Activated CD4-positive, alpha-beta T cell treated with anti-CD3 and anti-CD28 coated beads for 36 hours (primary cell): Measurements from ENCODE around the gene ETFDH. TPM values are rescaled to one million over a fixed set of nuclear protein-coding genes. Genes with fewer than 3 reads are reported as not detected.
"Not testable (repeated sequence)": the region's sequence is repeated elsewhere in the genome, so short reads cannot be mapped to it uniquely, and the experiment has no call there.

Experiments used
- ATAC-seq: fragments of 200-7000 bp; cut with Tn5 transposase; one replicate; pipeline ENCODE4 v1.10.0; 2021; ENCODE audit warnings: mild to moderate bottlenecking, moderate library complexity
- CTCF ChIA-PET: fragments of 350-600 bp; sonication (Branson Sonifier 250); formaldehyde crosslinking; loops from one replicate; lab custom pipeline; 2021; ENCODE audit warnings: antibody characterized with exemption; lab: Charles Lee
- POLR2A ChIA-PET: fragments of 350-600 bp; sonication (Branson Sonifier 250); formaldehyde crosslinking; loops from one replicate; lab custom pipeline; 2021; ENCODE audit warnings: antibody characterized with exemption, inconsistent platforms; lab: Charles Lee
- DNase-seq: peaks from one replicate; pipeline ENCODE4 v3.0.0-alpha.2; 2020
- H3K27ac Mint-ChIP-seq: one replicate; pipeline ENCODE4 v1.8.0; 2021; ENCODE audit warnings: mixed read lengths
- H3K27me3 Mint-ChIP-seq: one replicate; pipeline ENCODE4 v1.8.0; 2021; ENCODE audit warnings: mixed read lengths
- H3K36me3 Mint-ChIP-seq: one replicate; pipeline ENCODE4 v1.8.0; 2021; ENCODE audit warnings: low read depth, mixed read lengths
- H3K4me1 Mint-ChIP-seq: one replicate; pipeline ENCODE4 v1.8.0; 2021; ENCODE audit warnings: mixed read lengths
- H3K4me3 Mint-ChIP-seq: one replicate; pipeline ENCODE4 v1.8.0; 2021; ENCODE audit warnings: mild to moderate bottlenecking, moderate library complexity, mixed read lengths
- H3K9me3 Mint-ChIP-seq: one replicate; pipeline ENCODE4 v1.8.0; 2021; ENCODE audit warnings: low read depth, mixed read lengths
- intact Hi-C, 2 experiments: fragments of 100-400 bp; cut with DNase I in 1 of 2; cut with micrococcal nuclease in 1 of 2; formaldehyde crosslinking; loops; one replicate each; pipeline versions ENCODE4 v1.14.2 to v1.15.1; 2022 to 2024; cut with DNase I, micrococcal nuclease
- total RNA-seq, 2 experiments: library from RNA; stranded (reverse); gene quantifications; one replicate each; pipeline ENCODE4 v1.2.3, GENCODE V29; 2021

ETFDH gene
- total RNA-seq, 2 experiments from 2014 or later = 39.5 to 46.9 TPM

GRCh38 chr4:158663255-158663654, 8.8 kb upstream of the ETFDH start:
- H3K27ac Mint-ChIP-seq, H3K4me1 Mint-ChIP-seq, CTCF ChIA-PET, intact Hi-C loops, H3K36me3 Mint-ChIP-seq, H3K9me3 Mint-ChIP-seq, DNase-seq, H3K4me3 Mint-ChIP-seq, H3K27me3 Mint-ChIP-seq, ATAC-seq, POLR2A ChIA-PET: not testable (repeated sequence)

- intact Hi-C loops, ATAC-seq, H3K27ac Mint-ChIP-seq, POLR2A ChIA-PET, H3K36me3 Mint-ChIP-seq, H3K9me3 Mint-ChIP-seq, DNase-seq, H3K4me3 Mint-ChIP-seq, H3K27me3 Mint-ChIP-seq, H3K4me1 Mint-ChIP-seq: not testable (repeated sequence)
- CTCF ChIA-PET = interaction anchor here (0.6 kb wide), 2 partner anchors 11 to 543 kb away, joined by 3 to 4 read pairs; no protein-coding TSS in a partner anchor
Measured at GRCh38 chr4:158663707-158664625, 8.1 kb upstream of the ETFDH start.

- POLR2A ChIA-PET = no interaction called here
- no peak overlapping the region for H3K27ac Mint-ChIP-seq
- H3K27me3 Mint-ChIP-seq = no peaks in the 10 kb centered on the region
- no peak overlapping the region for H3K4me3 Mint-ChIP-seq
- H3K9me3 Mint-ChIP-seq = no peaks in the 10 kb centered on the region
- H3K4me1 Mint-ChIP-seq = peaks cover 5% of the 10 kb centered on the region
- ATAC-seq = no peak
- intact Hi-C loops = no loop called here
- DNase-seq = no peak
- CTCF ChIA-PET = interaction anchor here (0.6 to 1.0 kb wide), 2 partner anchors 11 to 99 kb away, joined by 3 to 4 read pairs; no protein-coding TSS in a partner anchor
- peaks cover 11% of the 10 kb centered on the region for H3K36me3 Mint-ChIP-seq
Measured at GRCh38 chr4:158664806-158665205, 7.3 kb upstream of the ETFDH start.

GRCh38 chr4:158666892-158667291, 5.2 kb upstream of the ETFDH start:
- H3K27ac Mint-ChIP-seq = no peak overlapping the region
- H3K4me1 Mint-ChIP-seq = peaks cover 15% of the 10 kb centered on the region
- H3K4me3 Mint-ChIP-seq = no peak overlapping the region
- ATAC-seq (no peak), DNase-seq (no peak)
- CTCF ChIA-PET = interaction anchor here (0.9 to 1.2 kb wide), 2 partner anchors 48 to 537 kb away, joined by 3 to 4 read pairs; no protein-coding TSS in a partner anchor
- H3K36me3 Mint-ChIP-seq = peaks cover 13% of the 10 kb centered on the region
- intact Hi-C loops = no loop called here
- H3K9me3 Mint-ChIP-seq = no peaks in the 10 kb centered on the region
- POLR2A ChIA-PET = interaction anchor here (0.5 kb wide), 1 partner anchor 44 kb away, joined by 3 read pairs; no protein-coding TSS in a partner anchor
- no peaks in the 10 kb centered on the region for H3K27me3 Mint-ChIP-seq

- intact Hi-C loops = no loop called here
- ATAC-seq = no peak
- H3K9me3 Mint-ChIP-seq = no peaks in the 10 kb centered on the region
- CTCF ChIA-PET = interaction anchor here (0.7 to 1.2 kb wide), 3 partner anchors 13 to 536 kb away, joined by 3 to 4 read pairs (median 4); no protein-coding TSS in a partner anchor
- peak; percentile 40 for DNase-seq
- peaks cover 13% of the 10 kb centered on the region for H3K36me3 Mint-ChIP-seq
- POLR2A ChIA-PET = no interaction called here
- H3K27ac Mint-ChIP-seq = no peak overlapping the region
- no peak overlapping the region for H3K4me3 Mint-ChIP-seq
- peaks cover 16% of the 10 kb centered on the region for H3K4me1 Mint-ChIP-seq
- H3K27me3 Mint-ChIP-seq = no peaks in the 10 kb centered on the region
Measured at GRCh38 chr4:158667651-158668198, 4.4 kb upstream of the ETFDH start.

- H3K4me1 Mint-ChIP-seq = peaks cover 18% of the 10 kb centered on the region
- H3K9me3 Mint-ChIP-seq = no peaks in the 10 kb centered on the region
- ATAC-seq (no peak), DNase-seq (no peak)
- intact Hi-C loops = no loop called here
- H3K36me3 Mint-ChIP-seq = peaks cover 13% of the 10 kb centered on the region
- H3K27me3 Mint-ChIP-seq = no peaks in the 10 kb centered on the region
- CTCF ChIA-PET = interaction anchor here (0.7 to 1.1 kb wide), 6 partner anchors 11 to 523 kb away, joined by 3 to 4 read pairs (median 3); no protein-coding TSS in a partner anchor
- POLR2A ChIA-PET = no interaction called here
- H3K27ac Mint-ChIP-seq = no peak overlapping the region
- H3K4me3 Mint-ChIP-seq = no peak overlapping the region
Measured at GRCh38 chr4:158669310-158669709, 2.8 kb upstream of the ETFDH start.

GRCh38 chr4:158670975-158671664, 976 bp upstream of the ETFDH start:
- ChIA-PET POLR2A (interaction anchor here (0.6 kb wide), 1 partner anchor 54 kb away, joined by 3 read pairs; no protein-coding TSS in a partner anchor), CTCF (interaction anchor here (0.7 to 1.4 kb wide), 7 partner anchors 29 to 531 kb away, joined by 3 to 4 read pairs (median 3); partner anchors contain the start of gene FNIP2)
- H3K4me1 Mint-ChIP-seq = peaks cover 18% of the 10 kb centered on the region
- H3K27me3 Mint-ChIP-seq = no peaks in the 10 kb centered on the region
- peaks cover 6% of the 10 kb centered on the region for H3K36me3 Mint-ChIP-seq
- H3K27ac Mint-ChIP-seq = peak overlapping the region; percentile 97
- no peaks in the 10 kb centered on the region for H3K9me3 Mint-ChIP-seq
- intact Hi-C loops = loop anchor here (1.0 to 5.0 kb wide), 9 partner anchors 98 to 535 kb away; partner anchors contain the start of genes FNIP2 (in 1 of the 2) and RAPGEF2 (in 1 of the 2)
- DNase-seq (peak; percentile 82), ATAC-seq (peak; percentile 32)
- peak overlapping the region; percentile 97 for H3K4me3 Mint-ChIP-seq

- Mint-ChIP-seq H3K27ac (peak within 1 kb of the TSS; percentile 97), H3K4me1 (peaks cover 18% of the 10 kb centered on the region), H3K9me3 (no peaks in the 10 kb centered on the region), H3K4me3 (peak within 1 kb of the TSS; percentile 97), H3K36me3 (peaks cover 6% of the 10 kb centered on the region), H3K27me3 (no peaks in the 10 kb centered on the region)
- ATAC-seq (no peak), DNase-seq (no peak)
- intact Hi-C loops = loop anchor here (1.0 to 5.0 kb wide), 9 partner anchors 98 to 535 kb away; partner anchors contain the start of genes FNIP2 (in 1 of the 2) and RAPGEF2 (in 1 of the 2)
- CTCF ChIA-PET = interaction anchor here (0.7 to 1.4 kb wide), 4 partner anchors 42 to 531 kb away, joined by 3 to 4 read pairs (median 3); partner anchors contain the start of gene FNIP2
- POLR2A ChIA-PET = interaction anchor here (0.6 kb wide), 1 partner anchor 53 kb away, joined by 3 read pairs; no protein-coding TSS in a partner anchor
Measured at GRCh38 chr4:158671665-158671914, 506 bp upstream of the ETFDH start, which contains the start of gene C4orf46. TSS of gene C4orf46 (minus strand) at chr4:158671887. CDS start at chr4:158671801, 86 bp downstream.

GRCh38 chr4:158673633-158674032, 1.5 kb downstream of the ETFDH start:
- ChIA-PET POLR2A (no interaction called here), CTCF (no interaction called here)
- intact Hi-C loops = loop anchor here (5.0 kb wide), 5 partner anchors 139 to 504 kb away; no protein-coding TSS in a partner anchor
- Mint-ChIP-seq H3K4me1 (peaks cover 18% of the 10 kb centered on the region), H3K4me3 (peak overlapping the region; percentile 16), H3K36me3 (peaks cover 4% of the 10 kb centered on the region), H3K27me3 (no peaks in the 10 kb centered on the region), H3K9me3 (no peaks in the 10 kb centered on the region), H3K27ac (no peak overlapping the region)
- ATAC-seq (no peak), DNase-seq (no peak)

GRCh38 chr4:158676076-158676475, 4.0 kb downstream of the ETFDH start:
- ATAC-seq (no peak), DNase-seq (no peak)
- POLR2A ChIA-PET = no interaction called here
- H3K36me3 Mint-ChIP-seq = peaks cover 6% of the 10 kb centered on the region
- intact Hi-C loops = no loop called here
- H3K27ac Mint-ChIP-seq = no peak overlapping the region
- CTCF ChIA-PET = no interaction called here
- no peaks in the 10 kb centered on the region for H3K27me3 Mint-ChIP-seq
- H3K4me3 Mint-ChIP-seq = no peak overlapping the region
- no peaks in the 10 kb centered on the region for H3K9me3 Mint-ChIP-seq
- peaks cover 7% of the 10 kb centered on the region for H3K4me1 Mint-ChIP-seq

- Mint-ChIP-seq H3K36me3 (peaks cover 6% of the 10 kb centered on the region), H3K27ac (no peak overlapping the region), H3K27me3 (no peaks in the 10 kb centered on the region), H3K4me3 (no peak overlapping the region), H3K9me3 (no peaks in the 10 kb centered on the region), H3K4me1 (peaks cover 1% of the 10 kb centered on the region)
- ChIA-PET POLR2A (no interaction called here), CTCF (interaction anchor here (1.0 kb wide), 1 partner anchor 23 kb away, joined by 3 read pairs; no protein-coding TSS in a partner anchor)
- DNase-seq (no peak), ATAC-seq (no peak)
- intact Hi-C loops = no loop called here
Measured at GRCh38 chr4:158678767-158679166, 6.7 kb downstream of the ETFDH start.
